H54 (cell line): ENCODE data around the gene FPR3.
"Not testable (repeated sequence)": the region's sequence is repeated elsewhere in the genome, so short reads cannot be mapped to it uniquely, and the experiment has no call there.

Experiments used
- DNase-seq: peaks from one replicate; pipeline ENCODE4 v3.0.0; 2011; ENCODE audit warnings: low spot score, mixed read lengths; ENCODE audit not compliant: insufficient read length
- FAIRE-seq: peaks from 3 replicates; lab custom pipeline; 2011; peaks lifted over from hg19 to GRCh38; lab: Jason Lieb, UNC
- POLR2A ChIP-seq: IDR thresholded peaks from 2 replicates; pipeline ENCODE4 v1.6.1; 2011; ENCODE audit warnings: low read depth, mild to moderate bottlenecking, low read length

FPR3 gene

DNA sequence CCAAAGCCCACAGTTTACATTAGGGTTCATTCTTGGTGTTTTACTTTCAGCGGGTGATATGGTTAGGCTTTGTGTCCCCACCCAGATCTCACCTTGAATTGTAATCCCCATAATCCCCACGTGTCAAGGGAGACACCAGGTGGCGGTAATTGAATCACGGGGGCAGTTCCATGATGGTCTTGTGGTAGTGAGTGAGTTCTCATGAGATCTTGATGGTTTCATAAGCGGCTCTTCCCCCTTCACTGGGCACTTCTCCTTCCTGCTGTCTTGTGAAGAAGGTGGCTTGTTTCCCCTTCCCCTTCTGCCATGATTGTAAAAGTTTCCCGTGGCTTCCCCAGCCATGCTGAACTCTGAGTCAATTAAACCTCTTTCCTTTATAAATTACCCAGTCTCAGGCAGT is 22.0 kb upstream of the FPR3 start:
- FAIRE-seq (no peak), DNase-seq (no peak)
- no peak for TF ChIP-seq POLR2A

DNA sequence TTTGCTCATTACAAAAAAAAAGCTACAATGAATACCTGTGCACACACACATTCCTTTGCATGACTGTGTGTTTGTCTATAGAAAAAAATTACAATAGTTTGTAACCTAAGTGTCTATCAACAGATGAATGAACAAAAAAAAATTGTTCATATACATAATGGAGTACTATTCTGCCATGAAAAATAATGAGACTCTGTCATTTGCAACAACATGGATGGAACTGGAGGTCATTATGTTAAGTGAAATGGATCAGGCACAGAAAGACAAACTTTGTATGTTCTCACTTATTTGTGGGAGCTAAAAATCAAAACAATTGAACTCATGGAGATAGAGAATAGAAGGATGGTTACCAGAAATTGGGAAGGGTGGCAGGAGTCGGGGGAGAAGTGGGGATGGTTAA is 18.4 kb upstream of the FPR3 start:
- not testable (repeated sequence) for FAIRE-seq, DNase-seq

DNA sequence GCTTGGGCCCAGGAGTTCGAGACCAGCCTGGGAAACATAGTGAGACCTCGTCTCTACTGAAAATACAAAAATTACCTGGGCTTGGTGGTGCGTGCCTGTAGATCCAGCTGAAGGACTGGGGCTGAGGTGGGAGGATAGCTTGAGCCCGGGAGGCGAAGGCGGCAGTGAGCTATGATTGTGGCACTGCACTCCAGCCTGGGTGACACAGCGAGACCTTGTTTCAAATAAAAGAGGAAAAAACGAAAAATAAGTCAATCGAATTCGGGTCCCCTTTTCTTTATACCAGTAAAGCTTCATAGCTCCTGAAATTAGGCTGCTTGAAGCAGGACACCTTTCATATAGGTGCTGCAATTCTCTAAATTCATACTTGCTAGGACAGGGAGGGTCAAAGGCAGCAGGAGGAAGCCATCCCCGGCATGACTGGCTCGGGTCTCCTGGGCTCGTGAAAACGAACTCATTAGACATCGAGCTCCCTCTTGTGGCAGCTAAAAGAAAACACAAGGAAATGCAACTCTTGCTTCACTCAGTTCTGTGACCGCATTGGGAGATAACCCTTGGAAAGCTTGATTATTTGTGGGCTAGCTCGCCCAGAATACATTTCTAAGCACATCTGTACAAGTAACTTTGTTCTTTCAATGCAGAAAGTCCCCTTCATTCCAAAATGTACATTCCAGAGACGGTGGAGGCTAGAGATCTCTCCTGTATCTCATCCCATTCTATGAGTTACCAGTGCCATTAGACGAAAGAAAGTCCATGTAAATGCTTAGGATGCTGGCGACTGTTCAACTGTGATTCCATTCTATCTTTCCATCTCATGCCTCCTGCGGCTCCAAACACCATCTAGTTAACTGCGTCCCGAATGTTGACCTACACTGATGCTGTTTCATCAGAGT is 17.1 kb upstream of the FPR3 start:
- peak; percentile 21 for DNase-seq

GRCh38 chr19:51779181-51779580 is 15.8 kb upstream of the FPR3 start:
- no peak for DNase-seq
- no peak for TF ChIP-seq POLR2A
- no peak for FAIRE-seq

More for the DNA sequence above, 17.1 kb upstream of the FPR3 start:
- FAIRE-seq, result peak; percentile 86
- TF ChIP-seq POLR2A, result no peak

GRCh38 chr19:51779703-51780102 is 15.3 kb upstream of the FPR3 start:
- TF ChIP-seq POLR2A, result no peak
- FAIRE-seq, result no peak
- DNase-seq, result no peak

DNA sequence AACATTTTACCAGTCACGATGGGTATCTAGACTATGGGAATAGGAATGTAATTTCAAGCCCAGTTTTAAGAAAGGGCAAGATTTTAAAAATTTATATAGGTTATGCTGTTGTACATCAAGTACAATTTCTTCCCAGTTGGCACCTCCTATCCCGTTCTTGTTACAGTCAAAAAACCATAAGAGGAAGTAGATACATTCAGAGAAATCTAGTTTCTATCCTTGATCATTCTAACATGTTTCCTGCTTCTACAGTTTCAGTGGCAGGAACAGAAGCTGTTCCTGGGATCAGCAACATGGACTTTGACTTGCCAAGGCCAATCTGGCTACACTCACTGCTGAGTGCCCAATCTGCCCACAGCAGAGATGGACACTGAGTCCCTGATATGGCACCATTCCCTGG is 14.7 kb upstream of the FPR3 start:
- TF ChIP-seq POLR2A, result no peak
- DNase-seq (no peak), FAIRE-seq (no peak)

GRCh38 chr19:51781999-51782398 is 13.0 kb upstream of the FPR3 start:
- FAIRE-seq (no peak), DNase-seq (no peak)
- no peak for TF ChIP-seq POLR2A

DNA sequence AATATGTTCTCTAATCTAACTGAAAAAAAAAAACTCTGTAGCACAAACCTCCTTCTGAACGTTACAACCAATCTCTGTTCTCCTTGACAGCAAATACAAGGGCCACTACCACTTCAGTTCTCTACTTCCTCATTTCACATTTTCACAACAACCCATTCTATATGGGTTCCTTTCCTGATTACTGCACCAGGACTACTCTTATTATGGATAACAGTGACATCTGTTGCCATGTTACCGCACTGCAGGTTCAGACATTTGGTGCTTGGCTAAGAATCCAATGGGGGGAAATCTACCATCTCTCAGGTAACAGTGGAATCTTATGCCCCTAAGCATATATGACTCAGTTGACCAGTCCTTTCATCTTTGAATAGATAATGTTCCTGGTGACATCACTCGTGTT is 11.6 kb upstream of the FPR3 start:
- TF ChIP-seq POLR2A, result no peak
- DNase-seq, result no peak
- FAIRE-seq, result no peak

- no peak for TF ChIP-seq POLR2A
- DNase-seq, result no peak
- FAIRE-seq, result peak; percentile 20
Observed at GRCh38 chr19:51784109-51784785, 10.7 kb upstream of the FPR3 start.

DNA sequence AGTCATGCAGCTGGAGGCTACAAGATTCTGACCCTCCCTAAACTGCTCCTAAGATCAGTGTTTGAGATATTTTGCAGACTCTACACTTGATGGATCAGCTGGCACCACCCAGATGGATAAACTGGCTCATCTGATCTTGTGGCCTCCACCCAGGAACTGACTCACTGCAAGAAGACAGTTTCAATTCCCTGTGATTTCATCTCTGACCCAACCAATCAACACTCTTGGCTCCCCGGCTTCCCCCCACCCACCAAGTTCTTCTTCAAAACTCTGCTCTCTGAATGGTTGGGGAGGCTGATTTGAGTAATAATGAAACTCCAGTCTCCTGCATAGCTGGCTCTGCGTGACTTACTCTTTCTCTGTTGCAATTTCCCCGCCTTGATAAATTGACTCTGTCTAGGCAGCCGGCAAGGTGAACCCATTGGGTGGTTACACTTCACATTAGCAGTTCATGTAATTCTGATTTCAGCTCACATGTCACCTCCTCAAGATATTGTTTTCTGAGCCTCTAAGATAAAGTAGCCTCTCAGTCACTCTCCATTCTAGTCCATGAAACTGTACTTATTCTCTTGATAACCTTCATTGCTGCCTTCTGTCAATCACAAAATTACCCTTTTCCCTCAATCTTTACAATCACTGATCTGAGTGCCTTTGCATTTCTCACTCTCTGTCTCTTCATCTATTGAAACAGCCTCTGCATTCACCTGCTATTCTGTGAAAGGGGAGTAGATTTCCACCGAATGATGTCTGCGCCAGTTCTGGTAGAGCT is 9.9 kb upstream of the FPR3 start:
- FAIRE-seq (peak; percentile 86), DNase-seq (no peak)
- no peak for TF ChIP-seq POLR2A

DNA sequence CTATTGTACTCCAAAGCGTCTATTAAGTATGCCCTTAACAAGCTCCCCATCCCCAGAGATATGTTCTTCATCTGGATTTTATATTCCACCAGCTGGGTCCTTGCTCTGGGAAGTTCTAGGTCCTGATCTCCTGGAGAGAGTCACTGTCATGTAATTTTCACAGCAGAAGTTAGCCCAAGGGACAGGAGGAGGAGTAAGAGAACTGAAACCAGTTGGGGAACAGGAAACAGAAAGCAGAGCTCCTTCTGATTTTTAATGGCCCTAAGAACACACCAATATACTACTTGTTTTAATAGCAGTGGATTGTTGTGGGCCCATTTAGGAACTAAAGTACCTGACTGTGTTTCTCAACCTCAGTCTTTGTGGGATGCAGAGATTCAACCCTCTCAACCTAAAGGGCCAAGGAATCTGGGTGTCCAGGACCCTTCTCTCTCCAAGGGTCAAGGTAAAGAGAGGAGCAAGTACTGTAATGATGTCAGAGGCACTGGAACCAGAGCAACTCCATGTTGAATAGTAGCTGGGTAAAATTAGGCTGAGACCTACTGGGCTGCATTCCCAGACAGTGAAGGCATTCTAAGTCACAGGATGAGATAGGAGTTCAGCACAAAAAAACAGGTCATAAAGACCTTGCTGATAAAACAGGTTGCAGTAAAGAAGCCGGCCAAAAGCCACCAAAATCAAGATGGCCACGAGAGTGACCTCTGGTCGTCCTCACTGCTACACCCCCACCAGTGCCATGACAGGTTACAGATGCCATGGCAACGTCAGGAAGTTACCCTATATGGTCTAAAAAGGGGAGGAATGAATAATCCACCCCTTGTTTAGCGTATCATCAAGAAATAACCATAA is 8.1 kb upstream of the FPR3 start:
- FAIRE-seq (no peak), DNase-seq (no peak)
- TF ChIP-seq POLR2A, result no peak

GRCh38 chr19:51788029-51788428 is 6.9 kb upstream of the FPR3 start:
- FAIRE-seq, result no peak
- TF ChIP-seq POLR2A, result no peak

More at GRCh38 chr19:51788029-51788428, 6.9 kb upstream of the FPR3 start:
- no peak for DNase-seq
